K562 (cell line): ENCODE data around the gene ATL3. TPM values are rescaled to one million over a fixed set of nuclear protein-coding genes. Genes with fewer than 3 reads are reported as not detected.

Source experiments
- ATAC-seq: fragments of 200-7000 bp; cut with Tn5 transposase; 3 replicates; pipeline ENCODE4 v1.9.1; 2020; ENCODE audit warnings: moderate library complexity
- BruUV-seq: library from RNA; stranded (reverse); fragments of 400-500 nt; replicated peaks from 2 replicates; lab custom pipeline; 2021; lab: Mats Ljungman, UMichigan
- CTCF ChIA-PET: fragments of 300-600 bp; formaldehyde crosslinking; extraction: SDS; loops from one replicate; lab custom pipeline; 2021; ENCODE audit warnings: low intra/inter-chr PET ratio; lab: Yijun Ruan, JAX
- POLR2A ChIA-PET: fragments of 300-600, 350-650 bp; sonication (Branson Sonifier 250); formaldehyde crosslinking; extraction: SDS; loops from one replicate; lab custom pipeline; 2021; ENCODE audit warnings: antibody characterized with exemption, inconsistent platforms; lab: Yijun Ruan, JAX
- DNase-seq, 4 experiments: peaks; one replicate each; pipeline versions ENCODE4 v3.0.0 to v3.0.0-alpha.2; 2011 to 2018; ENCODE audit warnings: low spot score in 3 of 4, mixed read lengths in 3 of 4; ENCODE audit errors: extremely low read depth in 1 of 4
- FAIRE-seq: peaks from 2 replicates; lab custom pipeline; 2011; peaks lifted over from hg19 to GRCh38; lab: Jason Lieb, UNC
- H2AFZ ChIP-seq: 2 replicates; pipeline ENCODE4 v1.6.0; 2011; ENCODE audit warnings: low read depth, low read length, control low read depth, inconsistent platforms
- H3K27ac ChIP-seq: fragments of 200-600 bp; 3 replicates; pipeline ENCODE4 v1.8.0; 2011; ENCODE audit warnings: low read depth, mild to moderate bottlenecking, control low read depth, inconsistent platforms, low read length, moderate library complexity, mixed read lengths; ENCODE audit errors: extremely low read depth
- H3K27me3 ChIP-seq, 2 experiments: fragments of 300-600 bp in 1 of 2; 2 replicates in 1 of 2; 3 replicates in 1 of 2; pipeline versions ENCODE4 v1.6.0 to v1.8.0; 2011; ENCODE audit warnings: inconsistent platforms in 2 of 2, low read length in 2 of 2, mild to moderate bottlenecking in 1 of 2, mixed read lengths in 1 of 2, moderate library complexity in 1 of 2; ENCODE audit not compliant: control insufficient read depth in 2 of 2, insufficient read depth in 2 of 2
- H3K36me3 ChIP-seq: fragments of 300-600 bp; 3 replicates; pipeline ENCODE4 v1.8.0; 2011; ENCODE audit warnings: mild to moderate bottlenecking, low read length, inconsistent platforms; ENCODE audit not compliant: control insufficient read depth, insufficient read depth
- H3K4me1 ChIP-seq, 2 experiments: fragments of 200-600 bp in 1 of 2; replicated peaks in 1 of 2; 2 replicates in 1 of 2; 3 replicates in 1 of 2; pipeline versions ENCODE4 v1.5.1 to v1.8.0; 2011; ENCODE audit warnings: inconsistent platforms in 2 of 2, low read length in 2 of 2, mild to moderate bottlenecking in 1 of 2, mixed read lengths in 1 of 2, moderate library complexity in 1 of 2; ENCODE audit not compliant: control insufficient read depth in 2 of 2, insufficient read depth in 2 of 2
- H3K4me2 ChIP-seq: 2 replicates; pipeline ENCODE4 v1.6.1; 2011; ENCODE audit warnings: low read length, control low read depth, inconsistent platforms, mixed read lengths; ENCODE audit not compliant: insufficient read depth
- H3K4me3 ChIP-seq: fragments of 200-600 bp; sonication (generic), shearing (Covaris generic); 2 replicates; pipeline ENCODE4 v1.5.1; 2016; ENCODE audit warnings: control low read depth, inconsistent platforms
- H3K79me2 ChIP-seq: fragments of 200-600 bp; 3 replicates; pipeline ENCODE4 v1.8.0; 2011; ENCODE audit warnings: low read length, inconsistent platforms; ENCODE audit not compliant: control insufficient read depth, insufficient read depth
- H3K9ac ChIP-seq, 2 experiments: 2 replicates each; pipeline versions ENCODE4 v1.6.0 to v1.6.1; 2011; ENCODE audit warnings: low read depth in 2 of 2, low read length in 2 of 2, control low read depth in 1 of 2, inconsistent platforms in 1 of 2, mild to moderate bottlenecking in 1 of 2, mixed read lengths in 1 of 2; ENCODE audit not compliant: insufficient read depth in 1 of 2
- H3K9me1 ChIP-seq: one replicate; pipeline ENCODE4 v1.6.0; 2011; ENCODE audit warnings: inconsistent platforms, mild to moderate bottlenecking, low read length, moderate library complexity; ENCODE audit not compliant: control insufficient read depth, insufficient read depth
- H3K9me3 ChIP-seq: replicated peaks from 2 replicates; pipeline ENCODE4 v1.5.1; 2011; ENCODE audit warnings: low read depth, low read length, inconsistent platforms; ENCODE audit not compliant: control insufficient read depth, insufficient read depth
- H4K20me1 ChIP-seq: replicated peaks from 2 replicates; pipeline ENCODE4 v1.6.1; 2011; ENCODE audit warnings: low read length, inconsistent platforms, mixed read lengths; ENCODE audit not compliant: control insufficient read depth, insufficient read depth
- BCL6 ChIP-seq: fragments of 250-450 bp; sonication (Bioruptor Pico); IDR thresholded peaks from 2 replicates; pipeline ENCODE4 v1.4.0; 2020
- BDP1 ChIP-seq: IDR thresholded peaks from 3 replicates; pipeline ENCODE4 v1.6.1; 2011; ENCODE audit not compliant: insufficient read length, insufficient read depth
- CAMTA2 ChIP-seq: fragments of 250-450 bp; sonication (Bioruptor Pico); conservative IDR thresholded peaks from 2 replicates; pipeline ENCODE4 v1.5.1; 2022
- CC2D1A ChIP-seq: fragments of 450-650 bp; IDR thresholded peaks from 2 replicates; pipeline ENCODE4 v1.6.1; 2017; ENCODE audit warnings: mild to moderate bottlenecking
- CHD4 ChIP-seq: fragments of 200-600 bp; sonication (generic); IDR thresholded peaks from 3 replicates; pipeline ENCODE4 v1.6.1; 2012; ENCODE audit warnings: low read depth, mild to moderate bottlenecking, mixed read lengths, low read length, inconsistent platforms; ENCODE audit not compliant: insufficient read depth, insufficient replicate concordance, poor library complexity, severe bottlenecking
- CXXC5 ChIP-seq: fragments of 250-450 bp; sonication (Bioruptor Pico); IDR thresholded peaks from 2 replicates; pipeline ENCODE4 v1.8.0; 2022; ENCODE audit warnings: inconsistent platforms, mild to moderate bottlenecking, moderate library complexity
- EWSR1 ChIP-seq: fragments of 450-650 bp; IDR thresholded peaks from 2 replicates; pipeline ENCODE4 v1.6.1; 2018; ENCODE audit warnings: borderline replicate concordance, mild to moderate bottlenecking, low read depth, moderate library complexity; ENCODE audit not compliant: partially characterized antibody
- HDAC1 ChIP-seq, 2 experiments: fragments of 450-650 bp; IDR thresholded peaks; 2 replicates each; pipeline ENCODE4 v1.6.1; 2016 to 2017; ENCODE audit warnings: inconsistent platforms in 1 of 2, mild to moderate bottlenecking in 1 of 2, moderate library complexity in 1 of 2
- KAT2B ChIP-seq: IDR thresholded peaks from one replicate; pipeline ENCODE4 v1.6.1; 2012; ENCODE audit warnings: low read depth, mild to moderate bottlenecking, control low read depth, inconsistent platforms, low read length, moderate library complexity
- L3MBTL2 ChIP-seq: fragments of 450-650 bp; IDR thresholded peaks from 2 replicates; pipeline ENCODE4 v1.6.1; 2016; ENCODE audit warnings: mild to moderate bottlenecking, moderate library complexity
- LCOR ChIP-seq: sonication (generic); formaldehyde crosslinking; IDR thresholded peaks from 2 replicates; pipeline ENCODE4 v1.8.0; 2022; ENCODE audit warnings: mild to moderate bottlenecking, missing genetic modification reagents
- MNT ChIP-seq, 2 experiments: fragments of 450-650 bp; conservative IDR thresholded peaks; 2 replicates each; pipeline ENCODE4 v1.6.1; 2017; ENCODE audit warnings: mild to moderate bottlenecking in 2 of 2, moderate library complexity in 2 of 2
- NR2C1 ChIP-seq, 2 experiments: fragments of 450-650 bp; IDR thresholded peaks; 2 replicates each; pipeline ENCODE4 v1.6.1; 2017; ENCODE audit warnings: mild to moderate bottlenecking in 2 of 2, antibody characterized with exemption in 1 of 2, inconsistent platforms in 1 of 2, missing compliant biosample characterization in 1 of 2, missing genetic modification characterization in 1 of 2
- OTX1 ChIP-seq: fragments of 450-650 bp; formaldehyde crosslinking; IDR thresholded peaks from 2 replicates; pipeline ENCODE4 v1.4.0; 2022; ENCODE audit warnings: mild to moderate bottlenecking
- POLR3A ChIP-seq: IDR thresholded peaks from 2 replicates; pipeline ENCODE4 v1.6.1; 2011; ENCODE audit warnings: borderline replicate concordance, mild to moderate bottlenecking, moderate library complexity; ENCODE audit not compliant: insufficient read length, insufficient read depth; ENCODE audit errors: extremely low read depth
- SLC30A9 ChIP-seq: fragments of 250-450 bp; sonication (Bioruptor Pico); IDR thresholded peaks from 2 replicates; pipeline ENCODE4 v1.8.0; 2022; ENCODE audit warnings: mild to moderate bottlenecking, moderate library complexity
- SMC3 ChIP-seq: conservative IDR thresholded peaks from 2 replicates; pipeline ENCODE4 v1.6.1; 2011; ENCODE audit warnings: low read depth, low read length, improper control_type of control experiment; ENCODE audit not compliant: insufficient read depth
- SNIP1 ChIP-seq: fragments of 450-650 bp; IDR thresholded peaks from 2 replicates; pipeline ENCODE4 v1.7.1; 2017; ENCODE audit warnings: low read depth, mild to moderate bottlenecking
- ZBTB12 ChIP-seq: fragments of 250-450 bp; sonication (Bioruptor Pico); IDR thresholded peaks from 2 replicates; pipeline ENCODE4 v1.4.0; 2020
- ZNF41 ChIP-seq: fragments of 250-450 bp; sonication (Bioruptor Pico); conservative IDR thresholded peaks from 2 replicates; pipeline ENCODE4 v1.4.0; 2020; ENCODE audit warnings: mild to moderate bottlenecking
- ZNF707 ChIP-seq: fragments of 250-450 bp; sonication (Bioruptor Pico); conservative IDR thresholded peaks from 2 replicates; pipeline ENCODE4 v1.8.0; 2022; ENCODE audit warnings: inconsistent platforms, mild to moderate bottlenecking, moderate library complexity
- WGBS: fragments of 100-300 bp; shearing (Covaris generic); methylation state at CpG from one replicate; pipeline ENCODE4 v1.1.6; 2016; ENCODE audit warnings: low coverage, mixed read lengths; ENCODE audit not compliant: insufficient coverage; ENCODE audit errors: missing lambda C conversion rate; 5-methylcytosine and 5-hydroxymethylcytosine counted together
- in situ Hi-C: fragments of 300-500 bp; cut with MboI; formaldehyde crosslinking; loops from 4 replicates; pipeline ENCODE4 v1.15.0; 2018; ENCODE audit warnings: inconsistent platforms, mixed read lengths
- intact Hi-C: fragments of 100-400 bp; cut with micrococcal nuclease; formaldehyde crosslinking; loops from 2 replicates; pipeline ENCODE4 v1.14.2; 2022
- polyA plus RNA-seq, 8 experiments: library from polyadenylated mRNA; depleted of rRNA in 4 of 8; stranded (reverse) in 5 of 8; unstranded in 3 of 8; fragments of >200 nt; fragmentation: Nextera tagmentation in 2 of 8; fragmentation: Illumina TruSeq in 1 of 8; extraction: Ambion mirVana in 2 of 8; extraction: Trizol in 1 of 8; gene quantifications; 2 replicates each; pipeline versions ENCODE4 v1.2.1 to v1.2.3, GENCODE V29; 2011 to 2014; ENCODE audit warnings: inconsistent platforms in 1 of 8, missing spikeins in 1 of 8
- total RNA-seq, 7 experiments: library from RNA; depleted of rRNA in 6 of 7; stranded (reverse); fragments of >200 nt in 6 of 7; fragmentation: Illumina TruSeq in 2 of 7; extraction: Trizol in 2 of 7; gene quantifications; 2 replicates each; pipeline versions ENCODE4 v1.2.1 to v1.2.3, GENCODE V29; 2011 to 2021; ENCODE audit warnings: low replicate concordance in 1 of 7

The ATL3 gene
- total and polyA plus RNA-seq, 9 of the 15 experiments (the other 6 are each of a cell fraction or from before 2014, with no cell fraction given) = 18.2 to 39.8 (median 23.9) TPM

- intact Hi-C loops (loop anchor here (1.0 to 5.0 kb wide), 3 partner anchors 44 to 158 kb away; no protein-coding TSS in a partner anchor), in situ Hi-C loops (no loop called here)
- Histone ChIP-seq H3K79me2 (no peaks in the 10 kb centered on the region), H3K4me2 (no peak overlapping the region), H2AFZ (no peak overlapping the region), H4K20me1 (no peaks in the 10 kb centered on the region), H3K9ac (no peak overlapping the region), H3K27me3 (no peaks in the 10 kb centered on the region), H3K27ac (no peak overlapping the region), H3K36me3 (peaks cover 60% of the 10 kb centered on the region), H3K9me1 (no peaks in the 10 kb centered on the region), H3K4me3 (no peak overlapping the region), H3K9me3 (no peaks in the 10 kb centered on the region), H3K4me1 (no peaks in the 10 kb centered on the region)
- FAIRE-seq = peak; percentile 91
- CTCF ChIA-PET = interaction anchor here (0.6 to 4.1 kb wide), 8 partner anchors 25 to 1419 kb away, joined by 3 to 53 read pairs (median 4); no protein-coding TSS in a partner anchor
- no TSS peak for BruUV-seq
- peak; percentile 63 to 73 (median 70) for DNase-seq
- peak; percentile 91 for ATAC-seq
- WGBS = 59% methylated on average over 10 of the region's 10 CpGs
- POLR2A ChIA-PET = interaction anchor here (0.7 kb wide), 2 partner anchors 12 to 109 kb away, joined by 3 to 4 read pairs; no protein-coding TSS in a partner anchor
- TF ChIP-seq CXXC5 (CRISPR knock-in tag) = no peak
- TF ChIP-seq L3MBTL2 = no peak
- TF ChIP-seq ZNF707 = no peak
- TF ChIP-seq CAMTA2 (CRISPR knock-in tag) = no peak
- no peak for TF ChIP-seq NR2C1 (IDR thresholded peaks at IDR 0.05)
- TF ChIP-seq NR2C1 (tag; IDR thresholded peaks at IDR 0.05) = no peak
- no peak for TF ChIP-seq BDP1
- TF ChIP-seq SNIP1 = no peak
- no peak for TF ChIP-seq LCOR (CRISPR knock-in tag)
- no peak for TF ChIP-seq CHD4
- no peak for TF ChIP-seq EWSR1
- TF ChIP-seq SLC30A9 (CRISPR knock-in tag) = no peak
- no peak for TF ChIP-seq ZBTB12 (CRISPR knock-in tag)
- peak; percentile 76 for TF ChIP-seq CC2D1A
- TF ChIP-seq HDAC1 (IDR thresholded peaks at IDR 0.05) = no peak
- TF ChIP-seq KAT2B = no peak
- TF ChIP-seq OTX1 (CRISPR knock-in tag) = no peak
- no peak for TF ChIP-seq ZNF41 (CRISPR knock-in tag)
- no peak for TF ChIP-seq MNT (conservative IDR thresholded peaks at IDR 0.05)
- TF ChIP-seq BCL6 (CRISPR knock-in tag) = no peak
- peak; percentile 63; the same call in 1 of the 2 replicates for TF ChIP-seq SMC3
- no peak for TF ChIP-seq POLR3A
Measured at GRCh38 chr11:63635762-63636465, 35.3 kb downstream of the ATL3 start.
